GM18502 (cell line): ENCODE data around the gene COL20A1.

ENCODE experiments used
- ATAC-seq: cut with Tn5 transposase; IDR thresholded peaks from one replicate; pipeline ENCODE4 v1.9.1; 2021; ENCODE audit warnings: mild to moderate bottlenecking; ENCODE audit not compliant: unreplicated experiment, poor library complexity

Gene COL20A1

GRCh38 chr20:63382551-63383300 lies 89.7 kb downstream of the COL20A1 start:
- ATAC-seq, result no peak

- no peak for ATAC-seq
Measured at GRCh38 chr20:63383556-63383955, 90.6 kb downstream of the COL20A1 start.

GRCh38 chr20:63384336-63384735 lies 91.3 kb downstream of the COL20A1 start:
- no peak for ATAC-seq
